ENCODE measurements around the gene SH3PXD2B. TPM values are rescaled to one million over a fixed set of nuclear protein-coding genes. Genes with fewer than 3 reads are reported as not detected.

SH3PXD2B gene
- total and polyA plus RNA-seq, 2 of the 4 experiments (the other 2 are of a cell fraction) = 8.2 to 14.4 TPM

GRCh38 chr5:172425402-172425801 lies 28.9 kb downstream of the SH3PXD2B start:
- Histone ChIP-seq H3K23ac (ENCODE audit: low read depth, low read length) (no peak overlapping the region), H3K18ac (ENCODE audit: low read depth, low read length) (no peak overlapping the region; the same call in 1 of the 2 replicates), H4K5ac (ENCODE audit: low read depth, low read length) (no peak overlapping the region; the same call in 1 of the 2 replicates), H3K56ac (ENCODE audit: extremely low read depth, insufficient read depth, low read length) (no peak overlapping the region), H4K91ac (ENCODE audit: insufficient read depth, low read depth, low read length) (no peak overlapping the region), H2AFZ (replicated peaks; ENCODE audit: low read length, poor library complexity) (no peak overlapping the region), H2AK9ac (replicated peaks; ENCODE audit: low read depth, low read length, poor library complexity) (peak overlapping the region; percentile 15), H3K9ac (ENCODE audit: low read depth, low read length) (no peak overlapping the region), H3K79me1 (ENCODE audit: low read depth in 1 of 2, low read length in 2 of 2) (peaks cover 29 to 85% of the 10 kb centered on the region in 2 experiments), H3K4ac (ENCODE audit: low read depth, low read length) (no peak overlapping the region), H3K4me1 (ENCODE audit: control insufficient read depth, insufficient read depth, low read length) (peaks cover 31% of the 10 kb centered on the region), H2AK5ac (ENCODE audit: low read depth, low read length) (no peak overlapping the region), H3K9me3 (ENCODE audit: control insufficient read depth, insufficient read depth, low read length) (no peaks in the 10 kb centered on the region), H3K36me3 (ENCODE audit: control insufficient read depth, insufficient read depth, low read length) (peaks cover 18% of the 10 kb centered on the region; the same call in 1 of the 2 replicates), H3K27me3 (ENCODE audit: control insufficient read depth, insufficient read depth, low read length) (no peaks in the 10 kb centered on the region), H2BK15ac (ENCODE audit: low read depth, low read length) (no peak overlapping the region), H4K20me1 (ENCODE audit: insufficient read depth, low read length) (peaks cover 65% of the 10 kb centered on the region), H3K4me2 (ENCODE audit: low read depth, low read length) (no peak overlapping the region), H3K9me1 (ENCODE audit: insufficient read depth, low read length) (peaks cover 37% of the 10 kb centered on the region; the same call in 1 of the 2 replicates), H3K27ac (ENCODE audit: insufficient read depth, low read length) (no peak overlapping the region), H4K8ac (ENCODE audit: low read depth in 2 of 2, low read length in 2 of 2) (no peak overlapping the region), H2BK120ac (ENCODE audit: low read depth, low read length) (no peak overlapping the region), H2BK20ac (ENCODE audit: low read depth, low read length) (no peak overlapping the region), H2BK5ac (ENCODE audit: low read depth, low read length, poor library complexity, severe bottlenecking) (no peak overlapping the region), H3K4me3 (ENCODE audit: insufficient read depth, low read depth, low read length) (no peak overlapping the region), H3K14ac (replicated peaks; ENCODE audit: low read depth, low read length) (no peak overlapping the region)
- WGBS, 2 experiments (ENCODE audit: extremely low coverage in 2 of 2, insufficient read length in 1 of 2) = 70% methylated on average over 7 of the region's 12 CpGs; no CpG with 5 or more reads in 1 of the 2 experiments
- POLR2A ChIA-PET (ENCODE audit: unreplicated experiment) = no interaction called here
- TF ChIP-seq SMC3 (IDR thresholded peaks at IDR 0.05; ENCODE audit: low read depth, low read length) = no peak
- TF ChIP-seq CEBPB (IDR thresholded peaks at IDR 0.05; ENCODE audit: low read depth, low read length) = no peak
- TF ChIP-seq, protein P1, sequence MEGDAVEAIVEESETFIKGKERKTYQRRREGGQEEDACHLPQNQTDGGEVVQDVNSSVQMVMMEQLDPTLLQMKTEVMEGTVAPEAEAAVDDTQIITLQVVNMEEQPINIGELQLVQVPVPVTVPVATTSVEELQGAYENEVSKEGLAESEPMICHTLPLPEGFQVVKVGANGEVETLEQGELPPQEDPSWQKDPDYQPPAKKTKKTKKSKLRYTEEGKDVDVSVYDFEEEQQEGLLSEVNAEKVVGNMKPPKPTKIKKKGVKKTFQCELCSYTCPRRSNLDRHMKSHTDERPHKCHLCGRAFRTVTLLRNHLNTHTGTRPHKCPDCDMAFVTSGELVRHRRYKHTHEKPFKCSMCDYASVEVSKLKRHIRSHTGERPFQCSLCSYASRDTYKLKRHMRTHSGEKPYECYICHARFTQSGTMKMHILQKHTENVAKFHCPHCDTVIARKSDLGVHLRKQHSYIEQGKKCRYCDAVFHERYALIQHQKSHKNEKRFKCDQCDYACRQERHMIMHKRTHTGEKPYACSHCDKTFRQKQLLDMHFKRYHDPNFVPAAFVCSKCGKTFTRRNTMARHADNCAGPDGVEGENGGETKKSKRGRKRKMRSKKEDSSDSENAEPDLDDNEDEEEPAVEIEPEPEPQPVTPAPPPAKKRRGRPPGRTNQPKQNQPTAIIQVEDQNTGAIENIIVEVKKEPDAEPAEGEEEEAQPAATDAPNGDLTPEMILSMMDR (conservative IDR thresholded peaks at IDR 0.05; ENCODE audit: low read depth, low read length) = no peak
- TF ChIP-seq NFE2L2 (IDR thresholded peaks at IDR 0.05; ENCODE audit: low read depth, low read length) = no peak
- no peak for ATAC-seq (ENCODE audit: low read depth)
- no TSS peak for BruUV-seq (replicated peaks)
- dilution Hi-C loops (cut with HindIII; ENCODE audit: low sequenced_read_pairs, unreplicated experiment) = no loop called here
- CTCF ChIA-PET = no interaction called here
- in situ Hi-C loops (cut with MboI; ENCODE audit: low sequenced_read_pairs) = no loop called here
- no peak for DNase-seq
- intact Hi-C loops (cut with micrococcal nuclease) = no loop called here

All from IMR-90 (cell line).